Measurements from ENCODE around the gene DPYSL3. TPM values are rescaled to one million over a fixed set of nuclear protein-coding genes. Genes with fewer than 3 reads are reported as not detected.
"Not testable (repeated sequence)": the region's sequence is repeated elsewhere in the genome, so short reads cannot be mapped to it uniquely, and the experiment has no call there.

Gene DPYSL3
- total RNA-seq, 1 donor from 2014 or later, result 16.4 TPM

DNA sequence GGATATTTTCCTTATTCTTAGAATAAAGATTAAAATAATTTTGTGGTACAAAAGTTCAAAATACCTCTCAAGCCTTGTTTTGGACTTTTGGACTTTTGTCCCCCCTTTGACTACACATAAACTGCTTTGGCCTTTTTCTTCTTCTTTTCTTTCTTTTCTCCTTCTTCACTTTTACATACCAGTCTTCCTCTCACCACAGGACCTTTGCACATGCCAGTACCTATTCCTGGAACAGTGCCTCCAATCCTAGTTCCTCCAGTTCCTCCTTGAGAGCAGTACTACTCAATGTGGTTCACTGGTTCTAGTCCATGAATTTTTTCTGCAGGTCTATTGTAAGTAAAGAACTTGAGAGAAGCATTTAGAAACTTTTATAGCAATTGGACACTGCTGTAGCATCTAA, 138.6 kb downstream of the DPYSL3 start:
- DNase-seq (ENCODE audit: low read depth), result no peak

DNA sequence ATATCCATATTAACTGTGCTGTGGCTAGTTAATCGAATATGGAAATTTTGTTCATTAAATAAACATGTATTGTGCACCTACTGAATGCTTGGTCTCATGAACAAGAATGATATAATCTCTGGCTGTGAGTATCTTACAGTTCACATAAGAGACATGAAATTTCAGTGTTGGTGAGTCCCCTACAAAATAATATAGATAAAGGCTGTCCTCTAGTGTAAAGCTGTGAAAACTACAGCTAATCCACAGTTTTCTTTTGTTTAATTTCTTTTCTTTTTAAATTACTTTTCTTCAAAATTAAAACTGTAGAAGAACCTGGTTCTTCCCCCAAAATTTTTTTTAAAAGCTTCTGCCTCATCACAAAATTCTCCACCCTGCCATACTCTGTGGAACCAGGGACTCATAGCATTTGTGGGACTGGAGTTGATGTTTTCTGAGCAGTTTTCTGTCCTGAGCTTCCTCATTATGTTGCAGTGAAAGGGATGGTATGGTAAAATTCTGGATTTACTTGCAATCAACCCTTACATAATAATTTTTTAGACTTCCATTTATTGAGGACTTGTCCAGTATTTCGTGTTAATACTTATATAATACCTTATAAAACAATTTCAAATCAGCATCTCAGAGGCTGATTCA, 140.0 kb downstream of the DPYSL3 start:
- DNase-seq (ENCODE audit: low read depth), result peak; percentile 44

DNA sequence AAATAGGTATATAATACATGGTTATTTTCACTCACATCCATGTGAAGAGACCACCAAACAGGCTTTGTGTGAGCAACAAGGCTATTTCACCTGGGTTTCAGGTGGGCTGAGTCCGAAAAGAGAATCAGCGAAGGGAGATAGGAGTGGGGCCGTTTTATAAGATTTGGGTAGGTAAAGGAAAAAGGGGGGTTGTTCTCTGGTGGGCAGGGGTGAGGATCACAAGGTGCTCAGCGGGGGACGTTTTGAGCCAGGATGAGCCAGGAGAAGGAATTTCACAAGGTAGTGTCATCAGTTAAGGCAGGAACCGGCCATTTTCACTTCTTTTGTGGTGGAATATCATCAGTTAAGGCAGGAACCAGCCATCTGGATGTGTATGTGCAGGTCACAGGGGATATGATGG, 142.5 kb downstream of the DPYSL3 start:
- not testable (repeated sequence) for DNase-seq (ENCODE audit: low read depth)

DNA sequence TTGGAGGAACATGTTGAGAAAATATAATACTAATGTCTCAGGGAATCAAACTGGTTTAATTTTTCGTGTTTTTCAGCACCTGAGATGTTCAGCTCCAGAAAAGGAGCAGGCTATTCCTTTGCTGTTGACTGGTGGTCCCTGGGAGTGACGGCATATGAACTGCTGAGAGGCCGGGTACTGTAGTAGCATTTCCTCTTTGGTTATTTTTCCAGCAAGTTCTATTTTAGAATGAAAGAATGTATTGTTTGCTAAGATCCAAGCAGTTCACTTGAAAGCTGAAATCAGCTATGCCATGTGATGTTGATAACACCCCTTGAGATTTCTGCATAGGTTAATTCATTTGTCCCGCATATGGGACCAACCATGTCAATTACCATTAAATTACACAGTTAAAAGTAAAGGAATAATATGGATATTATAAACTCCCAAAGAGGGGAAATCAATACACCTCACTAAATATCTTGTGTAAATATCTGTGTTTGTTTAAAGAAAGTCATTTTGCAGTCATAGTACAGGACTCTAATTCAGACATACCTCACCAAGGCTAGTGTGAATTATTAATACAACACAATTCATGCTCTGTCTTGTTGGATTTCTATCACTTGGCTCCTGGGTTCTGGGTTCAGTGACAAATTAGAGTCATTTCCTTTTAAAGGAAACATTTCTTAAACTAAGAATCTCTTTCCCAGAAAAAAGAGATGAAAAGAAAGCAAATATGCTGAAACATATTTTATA, 148.3 kb downstream of the DPYSL3 start:
- DNase-seq (ENCODE audit: low read depth), result no peak

DNA sequence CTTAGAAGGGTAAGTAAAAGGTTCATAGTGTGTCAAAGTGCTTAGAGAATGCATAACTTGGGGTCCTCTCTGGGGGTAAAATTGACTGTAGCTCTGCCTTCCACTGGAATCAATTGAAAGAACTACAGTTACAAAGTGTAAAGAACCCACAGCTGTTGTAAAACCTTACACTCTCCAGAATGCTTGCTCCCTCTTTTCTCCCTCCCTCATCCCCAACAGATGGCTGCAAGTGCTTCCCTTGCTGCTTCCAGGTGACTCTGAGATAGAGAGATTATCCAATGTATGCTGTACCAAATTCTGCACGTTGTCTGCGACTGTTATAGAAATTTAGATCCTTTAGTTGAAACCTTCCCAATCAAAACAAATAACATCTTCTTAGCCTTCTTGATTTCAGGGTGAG, 149.1 kb downstream of the DPYSL3 start:
- DNase-seq (ENCODE audit: low read depth), result no peak

DNA sequence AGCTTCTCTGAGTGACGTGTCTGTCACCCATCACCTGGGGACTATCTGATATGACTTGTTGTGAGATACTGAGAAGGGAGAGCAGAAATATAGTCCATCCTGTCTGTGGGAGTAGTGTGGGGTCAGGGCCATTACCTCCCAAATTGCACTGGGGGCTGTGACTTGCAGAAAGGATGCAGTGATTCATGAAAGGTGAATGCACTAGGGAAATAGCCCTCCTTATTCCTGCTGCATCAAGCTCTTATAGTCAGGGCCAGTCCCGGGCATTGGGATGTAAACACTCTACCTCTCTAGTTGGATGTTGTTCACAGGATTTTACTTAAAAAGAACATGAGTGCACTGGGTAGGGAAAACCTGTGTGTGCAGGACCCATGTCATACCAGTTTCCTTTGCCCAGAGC, 150.3 kb downstream of the DPYSL3 start:
- peak; percentile 27 for DNase-seq (ENCODE audit: low read depth)

DNA sequence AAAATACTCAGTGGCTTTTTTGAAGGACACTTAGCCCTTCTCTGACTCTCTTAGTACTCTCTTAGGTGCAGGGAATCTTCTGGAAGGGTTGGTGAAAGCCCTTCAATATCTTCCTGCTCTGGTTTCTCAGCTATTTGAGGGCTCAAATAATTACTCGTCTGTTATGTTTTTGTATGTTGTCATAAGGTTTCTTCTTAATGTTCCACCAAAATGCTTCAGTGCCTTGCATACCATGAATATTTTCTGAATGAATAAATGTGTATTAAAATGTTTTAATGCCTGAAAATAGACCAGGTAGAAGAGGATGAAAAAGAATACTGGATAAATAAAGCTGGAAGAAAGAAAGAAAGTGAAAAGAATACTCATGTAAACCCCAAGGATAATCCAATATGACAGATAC, 150.8 kb downstream of the DPYSL3 start:
- DNase-seq (ENCODE audit: low read depth), result peak; percentile 40

DNA sequence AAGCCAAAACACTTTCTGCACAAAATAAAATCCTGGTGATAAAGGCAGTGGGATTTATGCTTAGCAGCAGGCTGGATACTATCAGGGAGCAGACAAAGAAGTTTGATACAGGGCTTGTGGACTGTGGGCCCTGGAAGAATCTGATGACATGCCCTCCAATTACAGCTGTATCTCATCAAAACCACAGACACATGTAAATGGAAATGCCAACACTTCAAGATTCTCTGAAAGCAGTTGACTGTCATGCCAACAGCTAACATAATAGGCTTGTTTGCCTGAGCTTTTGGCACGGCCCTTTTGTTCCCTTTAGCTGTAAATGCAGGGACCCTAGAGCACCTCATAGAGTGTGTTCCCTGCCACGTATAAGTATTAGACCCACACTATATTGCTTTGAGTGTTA, 160.6 kb downstream of the DPYSL3 start:
- DNase-seq (ENCODE audit: low read depth), result no peak

DNA sequence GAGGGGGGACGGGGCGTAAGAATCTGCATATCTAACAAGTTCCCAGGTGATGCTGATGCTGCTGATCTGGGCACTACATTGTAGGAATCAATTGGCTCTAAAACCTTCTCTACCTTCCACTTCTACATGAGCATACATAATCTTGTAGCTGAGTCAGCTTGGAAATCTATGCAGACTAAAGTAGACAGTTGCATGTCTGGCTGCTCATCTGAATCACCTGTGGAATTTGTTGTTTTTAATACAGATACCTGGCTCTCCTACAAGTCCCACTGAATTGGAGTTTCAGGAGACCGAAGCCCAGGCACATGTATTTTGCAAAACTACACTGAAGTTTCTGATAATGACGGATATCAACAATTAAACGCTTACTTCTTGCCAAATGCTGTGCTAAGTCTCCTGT, 161.4 kb downstream of the DPYSL3 start:
- DNase-seq (ENCODE audit: low read depth), result no peak

DNA sequence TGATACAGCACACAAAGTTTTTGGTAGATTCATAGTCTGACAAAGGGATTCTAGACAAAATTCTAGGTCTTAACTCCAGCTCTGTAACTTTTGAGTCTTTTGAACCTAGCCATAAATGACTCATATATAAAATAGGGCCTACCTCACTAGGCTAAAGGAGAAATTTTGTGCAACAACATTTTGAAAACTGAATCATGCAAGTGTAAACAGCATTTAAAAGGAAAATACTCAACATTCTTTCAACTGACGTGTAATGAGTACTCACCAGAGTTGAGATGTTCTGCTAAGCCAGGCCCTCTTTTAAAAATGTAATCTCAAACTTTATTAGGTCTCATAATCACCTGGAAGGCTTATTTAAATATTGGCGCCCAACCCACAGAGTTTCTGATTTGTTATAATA, 161.8 kb downstream of the DPYSL3 start:
- DNase-seq (ENCODE audit: low read depth), result peak; percentile 63

DNA sequence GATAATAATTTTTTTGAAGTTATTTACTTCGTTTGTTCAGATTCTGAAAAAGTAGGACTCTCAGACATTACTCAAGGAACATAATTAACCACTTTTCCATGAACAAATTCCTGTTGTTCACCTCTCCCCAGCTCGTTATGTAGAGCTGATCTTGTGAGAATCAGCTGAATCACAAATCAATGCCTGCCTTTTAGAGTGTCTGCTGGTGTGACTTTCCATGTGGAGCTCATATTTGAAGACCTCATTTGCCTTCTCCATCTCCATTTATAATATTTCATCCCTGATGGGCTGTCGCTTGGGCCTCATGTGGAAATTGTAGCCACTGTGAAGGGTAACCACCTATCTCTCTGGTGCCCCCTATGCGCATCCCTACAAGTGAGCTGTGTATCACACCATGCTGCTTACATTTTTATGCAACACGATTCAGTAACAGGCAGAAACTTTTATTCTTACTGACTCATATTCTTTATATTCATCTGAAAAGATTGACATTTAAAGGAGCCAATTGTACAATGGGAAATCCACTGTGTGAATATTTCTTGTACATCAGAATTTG, 163.8 kb downstream of the DPYSL3 start:
- DNase-seq (ENCODE audit: low read depth), result no peak

DNA sequence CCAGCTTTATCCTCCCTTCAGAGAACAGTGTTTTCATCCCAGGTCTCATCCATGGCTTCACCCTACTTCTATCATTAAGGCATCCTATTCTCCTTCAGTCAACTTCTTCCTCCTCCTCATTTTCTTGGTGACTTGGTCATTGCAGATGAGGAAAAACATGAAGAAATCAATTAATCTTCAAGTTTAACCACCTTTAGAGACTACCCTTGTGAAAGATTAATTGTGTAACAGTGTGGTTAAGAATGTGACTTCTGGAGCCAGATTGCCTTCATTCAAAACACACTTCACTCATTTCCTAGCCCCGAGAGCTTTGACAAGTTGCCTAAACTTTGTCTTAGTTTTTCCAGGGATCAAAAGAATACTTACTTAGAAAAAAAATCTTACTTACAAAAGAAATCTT, 165.0 kb downstream of the DPYSL3 start:
- peak; percentile 70 for DNase-seq (ENCODE audit: low read depth)

DNA sequence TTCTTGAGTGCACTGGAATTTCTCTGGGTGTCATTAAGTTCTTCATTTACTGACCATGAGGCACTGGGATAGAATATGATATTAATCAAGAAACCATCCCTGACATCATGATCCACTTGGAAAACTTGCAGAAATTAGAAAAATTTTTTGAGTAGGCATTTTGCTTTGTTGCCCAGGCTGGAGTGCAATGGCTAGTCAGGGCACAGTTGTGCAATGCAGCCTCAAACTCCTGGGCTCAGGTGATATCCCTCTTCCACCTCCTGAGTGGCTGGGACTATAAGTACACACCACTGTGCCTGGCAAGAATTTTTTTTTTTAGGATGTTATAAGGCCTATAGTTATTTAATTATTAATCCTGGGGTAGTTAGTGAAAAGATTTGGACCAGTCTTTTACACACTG, 168.5 kb downstream of the DPYSL3 start:
- no peak for DNase-seq (ENCODE audit: low read depth)

DNA sequence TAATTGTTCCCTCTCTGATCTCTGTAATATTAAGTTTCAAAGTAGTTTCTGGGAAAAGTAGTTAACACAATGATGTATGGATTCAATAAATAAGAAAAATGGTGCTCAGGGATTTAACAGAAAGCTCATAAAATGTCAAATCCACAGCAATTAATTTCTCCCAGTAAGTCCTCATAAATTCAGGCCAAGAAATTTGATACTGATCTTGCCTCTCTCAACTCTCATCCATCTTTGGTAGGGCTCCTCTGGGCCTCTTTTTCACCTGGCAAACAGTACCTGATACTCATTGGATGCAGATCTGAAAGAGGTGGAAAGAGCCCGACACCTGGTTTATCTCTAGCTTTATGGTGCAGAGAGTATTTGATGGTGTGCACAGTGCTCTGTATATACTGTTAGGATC, 168.9 kb downstream of the DPYSL3 start:
- no peak for DNase-seq (ENCODE audit: low read depth)

All from renal cortical epithelial cell (primary cell).